HG03159 (cell line): ENCODE measurements around the gene POLH.
A peak's percentile ranks its signal among the peaks of the same experiment; 100 is the strongest.
"Not testable (repeated sequence)": the region's sequence is repeated elsewhere in the genome, so short reads cannot be mapped to it uniquely, and the experiment has no call there.

Source experiments
- ATAC-seq: cut with Tn5 transposase; IDR thresholded peaks from one replicate; pipeline ENCODE4 v1.9.1; 2021; ENCODE audit warnings: mild to moderate bottlenecking, moderate library complexity; ENCODE audit not compliant: unreplicated experiment

POLH gene

GRCh38 chr6:43629505-43630300 lies 53.7 kb downstream of the POLH start:
- ATAC-seq, result peak; percentile 74

GRCh38 chr6:43630980-43631619 lies 55.1 kb downstream of the POLH start:
- ATAC-seq, result no peak

GRCh38 chr6:43633002-43633401 lies 57.0 kb downstream of the POLH start:
- ATAC-seq, result not testable (repeated sequence)

DNA sequence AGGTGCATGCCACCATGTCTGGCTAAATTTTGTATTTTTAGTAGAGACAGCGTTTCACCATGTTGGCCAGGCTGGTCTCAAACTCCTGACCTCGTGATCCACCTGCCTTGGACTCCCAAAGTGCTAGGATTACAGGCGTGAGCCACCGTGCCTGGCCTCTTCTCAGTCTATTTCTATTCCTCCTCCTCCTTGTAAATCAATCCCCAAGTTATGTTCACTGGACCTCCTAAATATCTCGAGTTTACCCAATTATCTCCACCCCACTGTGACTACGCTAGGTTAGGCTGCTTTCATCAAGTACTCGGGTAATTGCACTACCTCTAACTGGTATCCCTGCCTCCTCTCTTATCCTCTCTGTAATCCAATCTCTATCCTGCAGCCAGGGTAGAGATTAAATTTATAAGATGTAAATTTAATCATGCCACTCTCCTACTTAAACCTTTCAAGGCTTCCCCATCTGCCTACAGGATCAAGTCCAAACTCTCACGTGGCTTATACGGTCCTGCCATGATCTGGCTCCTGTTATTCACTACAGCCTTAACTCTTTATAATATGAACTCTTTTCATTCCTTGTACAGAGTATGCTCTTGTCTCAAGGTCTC lies 58.8 kb downstream of the POLH start:
- ATAC-seq, result no peak

DNA sequence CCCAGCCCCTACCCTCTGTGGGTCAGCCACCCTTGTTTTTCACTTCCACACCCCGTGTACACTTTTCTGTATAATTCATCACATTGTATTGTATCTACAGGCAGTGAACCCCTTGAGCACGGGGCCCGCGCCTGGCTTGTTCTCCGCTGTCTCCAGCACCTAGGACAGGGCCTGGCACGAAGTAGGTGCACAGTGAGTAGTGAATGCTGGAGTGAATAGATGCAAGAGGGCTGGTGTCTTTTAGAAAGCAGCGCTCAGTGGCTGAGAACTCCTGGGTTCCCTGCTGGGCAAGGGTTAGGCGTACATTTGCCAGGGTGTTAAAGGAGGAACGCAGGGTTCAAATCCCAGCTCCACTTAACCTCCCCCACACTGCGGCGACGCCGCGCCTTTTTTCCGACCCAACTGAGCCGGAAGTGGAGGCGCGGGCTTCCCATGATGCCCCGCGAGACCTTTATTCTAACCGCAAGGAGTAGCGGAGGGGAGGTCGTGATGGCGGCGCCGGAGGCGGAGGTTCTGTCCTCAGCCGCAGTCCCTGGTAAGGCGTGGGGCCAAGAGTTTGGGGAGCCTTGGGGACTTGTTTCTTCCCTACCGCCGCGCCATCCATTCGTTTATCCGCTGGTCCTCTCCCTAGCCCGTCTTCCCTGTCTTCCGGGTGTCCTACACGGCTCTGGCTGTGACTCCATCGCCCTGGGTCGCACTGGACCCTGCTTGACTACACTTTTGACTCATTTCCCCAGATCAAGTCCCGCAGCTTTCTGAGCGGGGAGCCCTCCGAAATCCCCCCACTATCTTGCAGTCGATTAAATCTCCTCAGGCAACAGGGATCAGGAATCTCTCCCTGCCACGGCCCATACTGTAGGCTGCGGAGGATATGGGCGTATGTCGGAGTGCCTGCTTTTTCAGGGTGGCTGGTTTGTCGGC lies 59.7 kb downstream of the POLH start, which contains the start of gene MAD2L1BP:
Gene MAD2L1BP (plus strand): TSS at position 454 of the 921 bp plus-strand sequence. CDS start 36 bp downstream, at position 490.
- ATAC-seq, result peak; percentile 76

DNA sequence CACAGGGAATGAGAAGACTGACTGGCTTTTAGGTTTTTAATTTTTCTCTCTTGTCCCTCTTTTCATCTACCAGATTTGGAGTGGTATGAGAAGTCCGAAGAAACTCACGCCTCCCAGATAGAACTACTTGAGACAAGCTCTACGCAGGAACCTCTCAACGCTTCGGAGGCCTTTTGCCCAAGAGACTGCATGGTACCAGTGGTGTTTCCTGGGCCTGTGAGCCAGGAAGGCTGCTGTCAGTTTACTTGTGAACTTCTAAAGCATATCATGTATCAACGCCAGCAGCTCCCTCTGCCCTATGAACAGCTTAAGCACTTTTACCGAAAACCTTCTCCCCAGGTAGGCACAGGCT lies 60.3 kb downstream of the POLH start:
- no peak for ATAC-seq

DNA sequence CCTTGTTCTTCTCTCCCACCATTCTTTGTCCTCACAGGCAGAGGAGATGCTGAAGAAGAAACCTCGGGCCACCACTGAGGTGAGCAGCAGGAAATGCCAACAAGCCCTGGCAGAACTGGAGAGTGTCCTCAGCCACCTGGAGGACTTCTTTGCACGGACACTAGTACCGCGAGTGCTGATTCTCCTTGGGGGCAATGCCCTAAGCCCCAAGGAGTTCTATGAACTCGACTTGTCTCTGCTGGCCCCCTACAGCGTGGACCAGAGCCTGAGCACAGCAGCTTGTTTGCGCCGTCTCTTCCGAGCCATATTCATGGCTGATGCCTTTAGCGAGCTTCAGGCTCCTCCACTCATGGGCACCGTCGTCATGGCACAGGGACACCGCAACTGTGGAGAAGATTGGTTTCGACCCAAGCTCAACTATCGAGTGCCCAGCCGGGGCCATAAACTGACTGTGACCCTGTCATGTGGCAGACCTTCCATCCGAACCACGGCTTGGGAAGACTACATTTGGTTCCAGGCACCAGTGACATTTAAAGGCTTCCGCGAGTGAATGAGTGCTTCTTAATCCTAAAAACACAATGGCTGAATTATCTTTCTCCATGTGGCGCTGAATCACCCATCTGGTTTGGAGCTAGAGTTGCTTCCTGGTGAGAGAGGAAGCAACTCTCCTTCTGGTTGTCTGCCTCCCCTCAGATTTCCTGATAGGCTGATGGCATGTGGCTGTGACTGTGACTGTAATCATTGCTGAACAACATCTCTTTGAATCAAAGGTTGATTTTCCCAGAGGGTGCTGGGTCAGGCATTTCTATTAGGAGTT lies 64.2 kb downstream of the POLH start:
- no peak for ATAC-seq

DNA sequence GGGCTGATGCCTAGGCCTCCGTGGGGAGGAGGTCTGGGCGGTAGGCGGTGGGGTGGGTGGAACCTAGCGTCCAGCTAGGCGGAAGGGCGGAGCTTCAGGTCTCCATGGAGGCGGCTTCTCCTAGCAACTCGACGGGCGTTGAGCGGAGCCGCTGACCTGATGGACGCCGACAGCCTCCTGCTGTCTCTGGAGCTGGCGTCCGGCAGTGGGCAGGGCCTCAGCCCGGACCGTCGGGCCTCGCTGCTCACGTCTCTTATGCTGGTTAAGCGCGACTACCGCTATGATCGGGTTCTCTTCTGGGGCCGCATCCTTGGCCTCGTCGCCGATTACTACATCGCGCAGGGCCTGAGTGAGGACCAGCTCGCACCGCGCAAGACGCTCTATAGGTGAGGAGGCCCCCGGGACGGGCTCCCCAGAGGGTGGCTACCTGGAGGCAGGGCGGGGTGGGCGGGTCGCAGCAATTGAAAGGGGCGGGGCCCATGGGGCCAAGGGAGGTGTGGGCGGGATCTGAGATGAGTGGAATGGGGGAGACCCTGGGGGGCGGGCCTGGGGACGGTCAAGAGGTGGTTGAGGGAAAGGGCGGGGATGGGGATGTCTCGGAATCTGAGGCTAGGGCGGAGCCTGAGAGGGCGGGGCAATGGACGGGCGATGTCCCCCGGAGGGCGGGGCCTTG lies 69.1 kb downstream of the POLH start, which contains the start of gene RSPH9:
Gene RSPH9 (plus strand): TSS at position 97 of the 673 bp plus-strand sequence. CDS start 63 bp downstream, at position 160.
- peak; percentile 39 for ATAC-seq

GRCh38 chr6:43645613-43645964 lies 69.6 kb downstream of the POLH start:
- ATAC-seq, result no peak

- no peak for ATAC-seq
Measured at GRCh38 chr6:43647613-43648012, 71.6 kb downstream of the POLH start.

DNA sequence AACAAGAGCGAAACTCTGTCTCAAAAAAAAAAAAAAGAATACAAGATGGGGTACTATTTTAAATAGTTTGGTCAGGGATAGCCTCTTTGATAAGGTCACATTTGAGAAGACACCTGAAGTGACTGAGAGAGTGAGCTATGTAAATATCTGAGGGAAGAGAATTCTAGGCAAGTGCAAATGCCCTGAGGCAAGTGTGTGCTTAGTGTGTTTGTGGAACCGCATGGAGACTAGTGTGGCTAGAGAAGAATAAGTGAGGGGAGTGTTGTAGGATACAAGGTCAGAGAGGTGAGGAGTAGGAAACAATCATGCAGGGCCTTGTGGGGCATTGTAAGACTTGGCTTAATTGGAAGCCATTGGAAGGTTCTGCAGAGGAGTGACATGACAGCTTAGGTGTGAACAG lies 72.3 kb downstream of the POLH start:
- no peak for ATAC-seq

DNA sequence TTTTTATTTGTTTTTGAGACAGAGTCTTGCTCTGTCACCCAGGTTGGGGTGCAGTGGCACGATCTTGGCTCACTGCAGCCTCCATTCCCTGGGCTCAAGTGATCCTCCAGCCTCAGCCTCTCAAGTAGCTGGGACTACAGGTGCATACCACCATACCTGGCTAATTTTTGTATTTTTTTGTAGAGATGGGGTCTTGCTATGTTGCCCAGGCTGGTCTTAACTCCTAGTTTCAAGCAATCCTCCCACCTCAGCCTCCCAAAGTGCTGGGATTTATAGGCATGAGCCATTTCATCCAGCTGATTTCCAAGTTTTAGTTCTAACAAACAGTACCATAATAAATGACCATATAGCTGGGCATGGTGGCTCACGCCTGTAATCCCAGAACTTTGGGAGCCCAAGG lies 76.8 kb downstream of the POLH start:
- ATAC-seq, result not testable (repeated sequence)

- ATAC-seq, result no peak
Measured at GRCh38 chr6:43657221-43657802, 81.3 kb downstream of the POLH start.

DNA sequence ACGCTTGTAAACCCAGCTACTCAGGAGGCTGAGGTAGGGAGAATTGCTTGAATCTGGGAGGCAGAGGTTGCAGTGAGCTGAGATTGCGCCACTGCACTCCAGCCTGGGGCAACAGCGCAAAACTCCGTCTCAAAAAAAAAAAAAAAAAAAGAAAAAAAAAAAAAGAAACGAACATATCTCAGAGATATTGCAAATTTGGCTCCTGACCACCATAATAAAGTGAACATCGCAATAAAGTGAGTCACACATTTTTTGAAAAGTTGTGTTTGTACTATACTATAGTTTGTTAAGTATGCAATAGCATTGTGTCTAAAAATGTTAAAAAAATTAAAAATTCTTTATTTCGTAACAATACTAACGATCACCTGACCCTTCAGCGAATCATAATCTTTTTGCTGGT lies 82.2 kb downstream of the POLH start:
- no peak for ATAC-seq

DNA sequence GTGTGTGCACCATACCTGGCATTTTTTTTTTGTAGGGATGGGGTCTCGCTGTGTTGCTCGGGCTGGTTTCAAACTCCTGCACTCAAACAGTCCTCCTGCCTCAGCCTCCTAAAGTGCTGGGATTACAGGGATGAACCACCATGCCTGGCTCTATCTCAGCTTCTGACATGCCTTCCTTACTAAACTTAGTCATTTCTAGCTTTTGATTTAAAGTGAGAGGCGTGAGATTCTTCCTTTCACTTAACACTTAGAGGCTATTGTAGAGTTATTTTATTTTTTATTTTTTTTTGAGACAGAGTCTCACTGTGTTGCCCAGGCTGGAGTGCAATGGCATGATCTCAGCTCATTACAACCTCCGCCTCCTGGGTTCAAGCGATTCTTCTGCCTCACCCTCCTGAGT lies 87.0 kb downstream of the POLH start:
- ATAC-seq, result not testable (repeated sequence)
